PC-3 (cell line): Measurements from ENCODE around the gene ZXDC. TPM values are rescaled to one million over a fixed set of nuclear protein-coding genes. Genes with fewer than 3 reads are reported as not detected.

Experiments
- ATAC-seq: fragments of 200-7000 bp; cut with Tn5 transposase; 2 replicates; pipeline ENCODE4 v1.9.1; 2020; ENCODE audit warnings: mild to moderate bottlenecking, moderate library complexity
- BruUV-seq: library from RNA; stranded (reverse); fragments of 400-500 nt; replicated peaks from 2 replicates; lab custom pipeline; 2021; lab: Mats Ljungman, UMichigan
- CTCF ChIA-PET: fragments of 300-600 bp; sonication (Branson Sonifier 250); formaldehyde crosslinking; loops from one replicate; lab custom pipeline; 2022; ENCODE audit warnings: antibody characterized with exemption; lab: Charles Lee
- POLR2A ChIA-PET: fragments of 300-600 bp; sonication (Branson Sonifier 250); formaldehyde crosslinking; loops from one replicate; lab custom pipeline; 2022; ENCODE audit warnings: antibody characterized with exemption; ENCODE audit not compliant: unreplicated experiment; lab: Charles Lee
- DNase-seq: peaks from one replicate; pipeline ENCODE4 v3.0.0-alpha.2; 2015
- H2AFZ ChIP-seq: fragments of 300-600 bp; sonication (generic); 2 replicates; pipeline ENCODE4 v1.6.0; 2016; ENCODE audit warnings: antibody characterized with exemption, low read length
- H3F3A ChIP-seq: fragments of 300-600 bp; sonication (generic); one replicate; pipeline ENCODE4 v1.6.0; 2017; ENCODE audit warnings: antibody characterized with exemption, low read length, control low read depth, mild to moderate bottlenecking; ENCODE audit not compliant: unreplicated experiment
- H3K27ac ChIP-seq: fragments of 300-600 bp; sonication (generic); 2 replicates; pipeline ENCODE4 v1.5.1; 2016; ENCODE audit warnings: mild to moderate bottlenecking, low read length
- H3K27me3 ChIP-seq: fragments of 300-600 bp; sonication (generic); 2 replicates; pipeline ENCODE4 v1.6.1; 2016; ENCODE audit warnings: low read length, mixed read lengths
- H3K36me3 ChIP-seq: fragments of 300-600 bp; sonication (generic); 2 replicates; pipeline ENCODE4 v1.6.1; 2016; ENCODE audit warnings: low read depth, mixed run types, low read length, mixed read lengths
- H3K4me1 ChIP-seq: fragments of 300-600 bp; sonication (generic); 2 replicates; pipeline ENCODE4 v1.5.1; 2016; ENCODE audit warnings: low read length; ENCODE audit not compliant: insufficient read depth
- H3K4me2 ChIP-seq: fragments of 300-600 bp; sonication (generic); 2 replicates; pipeline ENCODE4 v1.6.0; 2016; ENCODE audit warnings: low read length
- H3K4me3 ChIP-seq: fragments of 300-600 bp; sonication (generic); 2 replicates; pipeline ENCODE4 v1.5.1; 2016; ENCODE audit warnings: mild to moderate bottlenecking, low read length, mixed read lengths
- H3K79me2 ChIP-seq: fragments of 300-600 bp; sonication (generic); 2 replicates; pipeline ENCODE4 v1.6.1; 2017; ENCODE audit warnings: low read length, mixed read lengths
- H3K9ac ChIP-seq: fragments of 300-600 bp; sonication (generic); 2 replicates; pipeline ENCODE4 v1.6.0; 2016; ENCODE audit warnings: mild to moderate bottlenecking, low read length
- H3K9me2 ChIP-seq: fragments of 300-600 bp; sonication (generic); replicated peaks from 2 replicates; pipeline ENCODE4 v1.6.1; 2016; ENCODE audit warnings: mixed run types, low read length, mixed read lengths
- H3K9me3 ChIP-seq: fragments of 300-600 bp; sonication (generic); 2 replicates; pipeline ENCODE4 v1.6.1; 2016; ENCODE audit warnings: low read length, mixed read lengths
- H4K20me1 ChIP-seq: fragments of 300-600 bp; sonication (generic); 2 replicates; pipeline ENCODE4 v1.6.1; 2016; ENCODE audit warnings: low read length, mixed read lengths
- CTCF ChIP-seq: fragments of 300-600 bp; sonication (generic); conservative IDR thresholded peaks from 2 replicates; pipeline ENCODE4 v1.5.1; 2017; ENCODE audit warnings: antibody characterized with exemption, low read depth, mild to moderate bottlenecking, low read length
- EZH2 ChIP-seq: fragments of 300-600 bp; sonication (generic); IDR thresholded peaks from one replicate; pipeline ENCODE4 v1.6.1; 2017; ENCODE audit warnings: antibody characterized with exemption, mild to moderate bottlenecking, low read length; ENCODE audit not compliant: unreplicated experiment
- EZH2phosphoT487 ChIP-seq: fragments of 300-600 bp; sonication (generic); IDR thresholded peaks from 2 replicates; pipeline ENCODE4 v1.6.1; 2018; ENCODE audit warnings: mild to moderate bottlenecking, antibody characterized with exemption, low read length, borderline replicate concordance
- intact Hi-C: fragments of 100-400 bp; cut with micrococcal nuclease; formaldehyde crosslinking; loops from 2 replicates; pipeline ENCODE4 v1.9.0; 2023
- total RNA-seq: library from RNA; depleted of rRNA; stranded (reverse); fragments of >200 nt; gene quantifications from 2 replicates; pipeline ENCODE4 v1.2.3, GENCODE V29; 2014

ZXDC gene
- total RNA-seq, 1 experiment from 2014 or later, result 18.7 TPM

- H3F3A ChIP-seq, result no peaks in the 10 kb centered on the region
- intact Hi-C loops, result no loop called here
- H3K4me2 ChIP-seq, result no peak overlapping the region
- BruUV-seq, result no TSS peak
- H3K9ac ChIP-seq, result no peak overlapping the region
- no peaks in the 10 kb centered on the region for H3K9me3 ChIP-seq
- H3K9me2 ChIP-seq, result no peaks in the 10 kb centered on the region
- no peaks in the 10 kb centered on the region for H4K20me1 ChIP-seq
- H3K27me3 ChIP-seq, result no peaks in the 10 kb centered on the region
- no peak for DNase-seq
- no peak for ATAC-seq
- H2AFZ ChIP-seq, result no peak overlapping the region
- no peaks in the 10 kb centered on the region for H3K36me3 ChIP-seq
- H3K27ac ChIP-seq, result no peak overlapping the region
- H3K79me2 ChIP-seq, result no peaks in the 10 kb centered on the region
- ChIA-PET CTCF (no interaction called here), POLR2A (no interaction called here)
- H3K4me3 ChIP-seq, result no peak overlapping the region
- TF ChIP-seq EZH2phosphoT487, result no peak
- no peak for TF ChIP-seq EZH2
- TF ChIP-seq CTCF, result no peak
- H3K4me1 ChIP-seq, result no peaks in the 10 kb centered on the region
These were observed 52.3 kb downstream of the ZXDC start for GRCh38 chr3:126423191-126424038.

- POLR2A ChIA-PET, result no interaction called here
- Histone ChIP-seq H2AFZ (no peak overlapping the region), H4K20me1 (no peaks in the 10 kb centered on the region), H3K27ac (no peak overlapping the region), H3K36me3 (no peaks in the 10 kb centered on the region), H3K4me3 (no peak overlapping the region), H3F3A (no peaks in the 10 kb centered on the region), H3K27me3 (no peaks in the 10 kb centered on the region), H3K4me1 (no peaks in the 10 kb centered on the region), H3K4me2 (no peak overlapping the region), H3K79me2 (no peaks in the 10 kb centered on the region), H3K9me2 (no peaks in the 10 kb centered on the region), H3K9me3 (no peaks in the 10 kb centered on the region), H3K9ac (no peak overlapping the region)
- no TSS peak for BruUV-seq
- TF ChIP-seq EZH2phosphoT487 (no peak), CTCF (no peak), EZH2 (no peak)
- ATAC-seq, result no peak
- no peak for DNase-seq
- intact Hi-C loops, result no loop called here
- CTCF ChIA-PET, result no interaction called here
These were observed 53.1 kb downstream of the ZXDC start for GRCh38 chr3:126422571-126423091.

GRCh38 chr3:126422121-126422520 is 53.6 kb downstream of the ZXDC start:
- Histone ChIP-seq H3K4me3 (no peak overlapping the region), H3F3A (no peaks in the 10 kb centered on the region), H3K36me3 (no peaks in the 10 kb centered on the region), H3K27me3 (no peaks in the 10 kb centered on the region), H3K79me2 (no peaks in the 10 kb centered on the region), H3K9ac (no peak overlapping the region), H3K27ac (no peak overlapping the region), H2AFZ (no peak overlapping the region), H3K4me1 (no peaks in the 10 kb centered on the region), H3K4me2 (no peak overlapping the region), H3K9me2 (no peaks in the 10 kb centered on the region), H3K9me3 (no peaks in the 10 kb centered on the region), H4K20me1 (no peaks in the 10 kb centered on the region)
- BruUV-seq, result no TSS peak
- intact Hi-C loops, result no loop called here
- DNase-seq, result no peak
- POLR2A ChIA-PET, result no interaction called here
- ATAC-seq, result no peak
- TF ChIP-seq CTCF (no peak), EZH2 (no peak), EZH2phosphoT487 (no peak)
- CTCF ChIA-PET, result no interaction called here
